GM21526 (cell line): ENCODE results near the gene APOBEC3A.
"Not testable (repeated sequence)": the region's sequence is repeated elsewhere in the genome, so short reads cannot be mapped to it uniquely, and the experiment has no call there.

ENCODE experiments used
- ATAC-seq: cut with Tn5 transposase; IDR thresholded peaks from one replicate; pipeline ENCODE4 v1.9.1; 2021; ENCODE audit warnings: moderate library complexity; ENCODE audit not compliant: unreplicated experiment, low FRiP score

APOBEC3A gene

DNA sequence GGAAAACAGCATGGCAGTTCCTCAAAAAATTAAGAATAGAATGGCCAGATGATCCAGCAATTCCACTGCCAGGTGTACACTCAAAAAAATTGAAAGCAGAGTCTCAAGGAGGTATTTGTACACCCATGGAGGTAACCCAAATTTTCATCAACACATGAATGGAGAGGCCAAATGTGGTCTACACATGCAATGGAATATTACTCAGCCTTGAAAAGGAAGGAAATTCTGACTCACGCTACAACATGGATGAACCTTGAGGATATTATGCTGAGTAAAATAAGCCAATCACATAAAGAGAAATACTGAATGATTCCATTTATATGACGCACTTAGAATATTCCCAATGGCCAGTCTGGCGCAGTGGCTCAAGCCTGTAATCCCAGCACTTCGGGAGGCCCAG, 19.9 kb downstream of the APOBEC3A start:
- not testable (repeated sequence) for ATAC-seq

- ATAC-seq = not testable (repeated sequence)
These were observed 23.2 kb downstream of the APOBEC3A start for GRCh38 chr22:38980587-38980986.

- ATAC-seq = no peak
These were observed 23.9 kb downstream of the APOBEC3A start for GRCh38 chr22:38981005-38981991.

DNA sequence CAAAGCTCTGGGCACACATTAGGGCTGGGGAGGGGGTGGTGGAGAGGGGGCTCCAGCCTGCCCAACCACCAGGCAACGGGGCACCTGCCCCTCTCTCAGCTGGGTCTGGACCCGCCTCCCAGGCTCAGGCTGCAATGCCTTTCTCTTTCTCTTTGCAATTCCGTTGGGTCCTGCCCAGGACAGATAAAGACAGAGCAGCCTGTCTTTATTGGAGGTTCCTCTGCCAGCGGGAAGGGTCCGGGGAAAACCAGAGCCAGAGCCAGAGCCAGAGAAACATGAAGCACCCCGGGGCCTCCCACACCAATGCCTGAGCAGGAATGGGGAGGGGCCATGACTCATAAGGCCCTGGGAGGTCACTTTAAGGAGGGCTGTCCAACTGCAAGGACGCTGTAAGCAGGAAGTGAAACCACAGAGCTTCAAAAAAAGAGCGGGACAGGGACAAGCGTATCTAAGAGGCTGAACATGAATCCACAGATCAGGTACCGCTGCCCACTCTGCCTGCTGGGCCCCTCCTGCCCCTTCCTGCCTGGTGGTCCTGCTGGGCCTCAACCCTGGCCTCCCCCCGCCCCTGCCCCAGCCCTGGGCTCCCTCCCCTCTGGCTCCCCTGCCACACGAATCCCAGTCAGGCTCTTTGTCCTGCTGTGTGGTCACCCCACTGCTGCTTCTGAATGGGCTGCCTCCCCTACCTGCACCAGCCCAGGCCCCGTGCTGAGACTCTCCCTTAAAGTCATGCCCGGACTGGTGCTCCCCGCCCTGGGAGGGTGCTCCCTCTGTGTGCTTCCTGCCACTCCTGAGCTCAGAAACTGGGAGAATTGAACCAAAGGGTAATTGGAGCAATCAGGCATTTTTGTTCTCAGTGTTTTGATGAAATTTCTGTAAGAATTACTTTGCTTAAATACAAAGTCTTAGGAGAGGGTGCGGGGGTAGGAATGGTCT, 24.9 kb downstream of the APOBEC3A start, which contains the start of gene APOBEC3B:
Gene APOBEC3B (plus strand): TSS at position 356 of the 936 bp plus-strand sequence. CDS start 107 bp downstream, at position 463.
- ATAC-seq = no peak

DNA sequence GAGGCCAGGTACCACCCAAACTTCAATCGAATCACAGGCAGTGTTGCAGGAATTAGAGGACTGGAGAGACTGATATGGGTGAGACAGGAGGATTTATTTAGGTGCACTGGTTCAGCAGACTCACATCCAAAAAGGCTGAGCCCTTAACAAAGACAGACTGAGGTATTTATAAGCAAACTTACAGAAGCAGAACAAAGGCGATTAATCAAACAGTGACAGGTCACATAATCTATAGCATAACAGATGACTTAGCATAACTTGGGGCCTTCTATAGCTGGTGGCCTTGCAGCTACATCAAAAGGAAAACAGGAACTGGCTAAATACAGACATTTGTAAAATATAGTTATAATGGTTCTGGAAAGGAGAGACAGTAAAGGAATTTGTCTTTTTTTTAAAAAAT, 26.8 kb downstream of the APOBEC3A start:
- no peak for ATAC-seq

- ATAC-seq = peak; percentile 59
These were observed 27.7 kb downstream of the APOBEC3A start for GRCh38 chr22:38984784-38985757.

DNA sequence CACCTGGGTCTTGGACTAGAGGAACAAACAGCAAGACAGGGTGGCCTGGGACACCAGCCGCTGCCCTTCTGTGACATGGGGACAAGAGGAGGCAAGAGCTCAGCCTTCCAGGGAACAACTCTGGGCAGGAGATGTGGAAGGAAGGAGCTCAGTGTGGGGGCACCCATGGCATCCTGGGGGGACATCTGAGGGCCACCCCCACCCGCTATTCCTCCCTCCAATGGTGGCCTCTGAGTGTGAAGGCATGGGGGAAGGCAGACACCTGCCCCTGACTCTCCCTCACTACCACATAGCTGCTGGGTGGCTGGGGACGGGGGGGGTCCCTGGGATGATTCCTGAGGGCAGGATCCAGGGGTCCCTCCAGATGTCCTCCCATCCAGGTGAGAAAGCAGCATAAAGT, 29.2 kb downstream of the APOBEC3A start:
- no peak for ATAC-seq

GRCh38 chr22:38987171-38987895, 29.9 kb downstream of the APOBEC3A start:
- no peak for ATAC-seq

DNA sequence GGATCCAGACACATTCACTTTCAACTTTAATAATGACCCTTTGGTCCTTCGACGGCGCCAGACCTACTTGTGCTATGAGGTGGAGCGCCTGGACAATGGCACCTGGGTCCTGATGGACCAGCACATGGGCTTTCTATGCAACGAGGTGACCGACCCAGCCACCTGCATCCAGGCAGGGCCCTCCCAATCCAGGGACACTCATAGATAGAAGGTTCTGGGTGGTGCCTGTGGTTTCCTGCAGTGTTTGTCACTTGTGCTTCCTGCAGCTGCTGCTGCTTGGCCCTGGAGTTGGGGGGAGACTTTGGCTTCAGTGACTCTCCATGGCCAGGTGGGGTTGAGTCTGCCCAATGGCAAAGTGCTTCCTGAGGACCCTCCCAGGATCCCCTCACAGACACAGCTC, 32.1 kb downstream of the APOBEC3A start:
- no peak for ATAC-seq

DNA sequence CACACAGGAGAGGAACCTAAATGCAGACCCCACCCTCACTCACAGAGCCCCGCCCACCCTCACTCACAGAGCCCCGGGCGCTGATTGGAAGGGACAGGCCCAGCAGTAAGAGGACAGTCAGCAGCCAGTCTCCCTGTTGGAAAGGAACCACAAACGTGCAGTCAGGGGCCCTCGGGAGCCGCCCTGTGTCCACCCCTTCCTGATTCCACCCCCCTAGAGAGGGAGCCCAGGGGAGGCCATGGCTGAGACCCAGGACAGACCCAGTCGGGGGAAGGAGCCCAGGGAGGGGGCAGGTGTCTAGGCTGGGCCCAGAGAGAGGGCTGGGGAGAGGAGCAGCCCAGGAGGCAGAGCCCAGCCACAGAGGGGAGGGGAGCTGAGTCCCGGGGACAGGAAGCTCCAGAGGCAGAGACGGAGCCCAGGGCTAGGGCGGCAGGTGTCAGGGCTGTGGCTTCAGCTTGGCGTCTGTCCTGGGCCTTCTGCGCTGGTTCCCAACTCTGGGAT, 35.5 kb downstream of the APOBEC3A start:
- ATAC-seq = not testable (repeated sequence)

- ATAC-seq = no peak
These were observed 38.7 kb downstream of the APOBEC3A start for GRCh38 chr22:38996105-38996504.

- no peak for ATAC-seq
These were observed 40.1 kb downstream of the APOBEC3A start for GRCh38 chr22:38997518-38997917.

DNA sequence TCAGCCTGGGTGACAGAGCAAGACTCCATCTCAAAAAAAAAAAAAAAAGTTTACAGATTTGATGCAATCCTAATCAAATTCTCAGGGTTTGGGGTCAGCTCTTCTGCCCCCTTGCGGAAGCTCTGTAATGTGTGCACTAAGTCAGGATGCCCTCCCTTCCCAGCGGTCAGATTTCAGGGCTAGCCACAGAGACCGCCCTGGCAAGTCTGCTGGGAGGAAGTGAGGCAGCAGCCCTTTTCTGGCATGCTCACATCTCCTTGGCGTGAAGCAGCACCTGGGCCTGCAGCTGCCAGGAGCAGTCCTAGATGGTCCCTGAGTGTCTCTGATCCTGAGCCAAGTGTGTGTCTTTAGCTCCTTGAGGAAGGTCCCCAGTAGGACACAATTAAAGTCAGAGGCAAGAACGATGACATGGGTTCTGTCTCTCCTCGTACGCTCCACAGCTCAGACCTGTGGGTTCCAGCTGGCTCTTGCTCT, 45.8 kb downstream of the APOBEC3A start:
- no peak for ATAC-seq

GRCh38 chr22:39007177-39007576, 49.8 kb downstream of the APOBEC3A start:
- ATAC-seq = no peak

GRCh38 chr22:39008271-39008850, 51.0 kb downstream of the APOBEC3A start:
- not testable (repeated sequence) for ATAC-seq

GRCh38 chr22:39010946-39011345, 53.5 kb downstream of the APOBEC3A start:
- ATAC-seq = no peak
